Natural killer cell (primary cell): ENCODE measurements around the gene GLYATL2. TPM values are rescaled to one million over a fixed set of nuclear protein-coding genes. Genes with fewer than 3 reads are reported as not detected.

Experiments used
- ATAC-seq, 3 donors: fragments of 150-1000 bp in 2 of 3; fragments of 200-7000 bp in 1 of 3; cut with Tn5 transposase; 1 replicate in 1 of 3; 2 replicates in 2 of 3; pipeline ENCODE4 v1.10.0; 2021; ENCODE audit warnings: mild to moderate bottlenecking in 2 of 3, moderate library complexity in 2 of 3
- DNase-seq, 2 donors: peaks; one replicate each; pipeline versions ENCODE4 v3.0.0 to v3.0.0-alpha.2; 2013 to 2021; ENCODE audit warnings: mixed read lengths in 1 of 2
- H3K27ac ChIP-seq: one replicate; pipeline ENCODE4 v1.5.1; 2013; ENCODE audit warnings: mild to moderate bottlenecking, low read length
- H3K27me3 ChIP-seq: one replicate; pipeline ENCODE4 v1.6.1; 2013; ENCODE audit warnings: low read length; ENCODE audit not compliant: control insufficient read depth, insufficient read depth
- H3K36me3 ChIP-seq: one replicate; pipeline ENCODE4 v1.6.1; 2013; ENCODE audit warnings: low read length; ENCODE audit not compliant: control insufficient read depth, insufficient read depth
- H3K4me1 ChIP-seq: one replicate; pipeline ENCODE4 v1.6.1; 2013; ENCODE audit warnings: low read length; ENCODE audit not compliant: control insufficient read depth, insufficient read depth
- H3K4me3 ChIP-seq: one replicate; pipeline ENCODE4 v1.5.1; 2013; ENCODE audit warnings: low read length
- H3K9me3 ChIP-seq: one replicate; pipeline ENCODE4 v1.6.1; 2013; ENCODE audit warnings: low read length; ENCODE audit not compliant: control insufficient read depth, insufficient read depth
- H3K27ac Mint-ChIP-seq, 2 donors: one replicate each; pipeline ENCODE4 v1.8.0; 2022; ENCODE audit warnings: mild to moderate bottlenecking in 2 of 2, mixed read lengths in 2 of 2, moderate library complexity in 1 of 2
- H3K27me3 Mint-ChIP-seq, 2 donors: one replicate each; pipeline ENCODE4 v1.8.0; 2022; ENCODE audit warnings: low read depth in 2 of 2, mixed read lengths in 2 of 2
- H3K36me3 Mint-ChIP-seq: one replicate; pipeline ENCODE4 v1.8.0; 2022; ENCODE audit warnings: mixed read lengths
- H3K4me1 Mint-ChIP-seq, 2 donors: one replicate each; pipeline ENCODE4 v1.8.0; 2022; ENCODE audit warnings: mixed read lengths in 2 of 2
- H3K4me3 Mint-ChIP-seq: one replicate; pipeline ENCODE4 v1.8.0; 2022; ENCODE audit warnings: mild to moderate bottlenecking, moderate library complexity, mixed read lengths
- H3K9me3 Mint-ChIP-seq, 2 donors: one replicate each; pipeline ENCODE4 v1.8.0; 2022; ENCODE audit warnings: mixed read lengths in 2 of 2
- WGBS: methylation state at CpG from one replicate; pipeline ENCODE4 v1.1.7; 2013; ENCODE audit warnings: missing lambda C conversion rate; ENCODE audit not compliant: insufficient coverage; 5-methylcytosine and 5-hydroxymethylcytosine counted together
- intact Hi-C: fragments of 100-400 bp; cut with micrococcal nuclease; formaldehyde crosslinking; loops from one replicate; pipeline ENCODE4 v1.14.2; 2022
- total RNA-seq, 4 donors: library from RNA; stranded (reverse); fragments of 120-200 nt in 1 of 4; gene quantifications; one replicate each; pipeline versions ENCODE4 v1.2.3 to v1.2.4, GENCODE V29; 2013 to 2022
- TF ChIP-seq, protein P1 (sequence below): fragments of 200-600 bp; IDR thresholded peaks from one replicate; pipeline ENCODE4 v1.8.0; 2022; ENCODE audit warnings: antibody characterized with exemption

Gene GLYATL2
- total RNA-seq, 3 donors from 2014 or later (not counting 1 experiment from before 2014, with no cell fraction given), result not detected

DNA sequence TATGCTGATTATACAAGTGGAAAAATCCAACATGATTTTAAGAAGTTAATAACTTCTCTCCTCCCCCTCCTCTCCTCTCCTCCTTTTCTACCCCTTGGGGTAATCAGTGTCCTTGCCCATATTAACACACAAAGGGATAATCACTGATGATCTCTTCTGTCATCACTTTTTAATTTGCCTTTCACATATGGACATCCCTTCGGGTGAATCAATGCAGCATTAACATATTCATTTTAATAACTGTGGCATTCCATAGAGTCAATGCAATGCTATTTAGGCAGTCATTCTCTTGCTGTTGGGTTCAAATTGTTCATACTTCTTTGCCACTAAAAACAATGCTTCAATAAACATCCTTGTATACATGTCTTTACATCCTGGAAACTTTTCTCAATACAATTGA lies 42.9 kb upstream of the GLYATL2 start:
- Mint-ChIP-seq H3K4me1 (no peaks in the 10 kb centered on the region), H3K27me3 (peaks cover 0 to 3% of the 10 kb centered on the region in 2 donors), H3K4me3 (no peak overlapping the region), H3K36me3 (no peaks in the 10 kb centered on the region), H3K9me3 (no peaks in the 10 kb centered on the region), H3K27ac (no peak overlapping the region)
- 88% methylated on average over 1 of the region's 1 CpG for WGBS
- Histone ChIP-seq H3K4me3 (no peak overlapping the region), H3K4me1 (no peaks in the 10 kb centered on the region), H3K36me3 (no peaks in the 10 kb centered on the region), H3K27ac (no peak overlapping the region), H3K9me3 (no peaks in the 10 kb centered on the region), H3K27me3 (no peaks in the 10 kb centered on the region)
- TF ChIP-seq, protein P1, sequence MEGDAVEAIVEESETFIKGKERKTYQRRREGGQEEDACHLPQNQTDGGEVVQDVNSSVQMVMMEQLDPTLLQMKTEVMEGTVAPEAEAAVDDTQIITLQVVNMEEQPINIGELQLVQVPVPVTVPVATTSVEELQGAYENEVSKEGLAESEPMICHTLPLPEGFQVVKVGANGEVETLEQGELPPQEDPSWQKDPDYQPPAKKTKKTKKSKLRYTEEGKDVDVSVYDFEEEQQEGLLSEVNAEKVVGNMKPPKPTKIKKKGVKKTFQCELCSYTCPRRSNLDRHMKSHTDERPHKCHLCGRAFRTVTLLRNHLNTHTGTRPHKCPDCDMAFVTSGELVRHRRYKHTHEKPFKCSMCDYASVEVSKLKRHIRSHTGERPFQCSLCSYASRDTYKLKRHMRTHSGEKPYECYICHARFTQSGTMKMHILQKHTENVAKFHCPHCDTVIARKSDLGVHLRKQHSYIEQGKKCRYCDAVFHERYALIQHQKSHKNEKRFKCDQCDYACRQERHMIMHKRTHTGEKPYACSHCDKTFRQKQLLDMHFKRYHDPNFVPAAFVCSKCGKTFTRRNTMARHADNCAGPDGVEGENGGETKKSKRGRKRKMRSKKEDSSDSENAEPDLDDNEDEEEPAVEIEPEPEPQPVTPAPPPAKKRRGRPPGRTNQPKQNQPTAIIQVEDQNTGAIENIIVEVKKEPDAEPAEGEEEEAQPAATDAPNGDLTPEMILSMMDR, result no peak
- ATAC-seq (no peak), DNase-seq (no peak)
- intact Hi-C loops, result no loop called here

DNA sequence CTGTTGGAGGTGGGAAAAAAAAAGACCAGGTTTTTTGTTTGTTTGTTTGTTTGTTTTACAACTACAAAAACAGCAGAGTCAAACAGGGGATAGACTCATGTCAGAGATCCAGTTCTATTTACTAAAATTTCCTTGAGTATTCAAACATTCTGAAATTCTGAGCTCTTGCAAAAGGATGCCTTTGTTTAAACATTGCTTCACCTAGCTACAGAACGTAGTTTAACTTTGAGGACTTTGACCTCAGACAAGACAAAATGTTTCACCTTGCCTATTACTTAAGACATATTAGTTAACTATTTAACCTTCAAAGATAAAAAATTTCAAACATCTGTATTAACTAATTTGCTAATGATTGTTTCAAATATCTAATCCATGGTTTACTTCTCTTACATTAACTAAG lies 36.1 kb upstream of the GLYATL2 start:
- Histone ChIP-seq H3K4me3 (no peak overlapping the region), H3K9me3 (no peaks in the 10 kb centered on the region), H3K4me1 (no peaks in the 10 kb centered on the region), H3K27me3 (no peaks in the 10 kb centered on the region), H3K27ac (no peak overlapping the region), H3K36me3 (no peaks in the 10 kb centered on the region)
- Mint-ChIP-seq H3K27me3 (no peaks in the 10 kb centered on the region), H3K9me3 (peaks cover 0 to 3% of the 10 kb centered on the region in 2 donors), H3K27ac (no peak overlapping the region), H3K4me3 (no peak overlapping the region), H3K36me3 (no peaks in the 10 kb centered on the region), H3K4me1 (no peaks in the 10 kb centered on the region)
- DNase-seq (no peak), ATAC-seq (no peak)
- TF ChIP-seq, protein P1, result no peak
- WGBS, result 67% methylated on average over 1 of the region's 1 CpG
- intact Hi-C loops, result no loop called here

DNA sequence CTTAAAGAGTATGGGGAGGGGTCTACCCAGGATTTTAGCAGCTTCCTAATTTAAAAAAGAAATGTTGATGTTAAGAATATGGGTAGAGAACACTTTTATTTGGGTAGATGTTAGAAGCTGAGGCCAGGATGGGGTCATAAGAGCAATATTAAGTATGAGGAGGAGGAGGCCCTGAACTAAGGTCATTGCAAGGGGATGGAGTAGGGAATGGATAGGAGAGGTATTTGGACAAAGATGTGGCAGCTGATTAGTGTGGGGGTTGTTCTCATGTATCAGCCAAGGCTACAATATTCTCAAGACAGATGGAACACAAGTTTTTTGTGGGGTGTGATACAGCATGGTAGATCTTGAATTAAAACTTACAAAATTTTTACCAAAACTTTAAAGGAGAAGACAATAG lies 35.7 kb upstream of the GLYATL2 start:
- no peaks in the 10 kb centered on the region for H3K36me3 ChIP-seq
- intact Hi-C loops, result no loop called here
- no peak overlapping the region for H3K4me3 ChIP-seq
- Mint-ChIP-seq H3K4me3 (no peak overlapping the region), H3K36me3 (no peaks in the 10 kb centered on the region), H3K9me3 (peaks cover 0 to 3% of the 10 kb centered on the region in 2 donors), H3K27me3 (no peaks in the 10 kb centered on the region), H3K4me1 (no peaks in the 10 kb centered on the region), H3K27ac (no peak overlapping the region)
- no peaks in the 10 kb centered on the region for H3K27me3 ChIP-seq
- no peaks in the 10 kb centered on the region for H3K9me3 ChIP-seq
- no peak for DNase-seq
- no peak overlapping the region for H3K27ac ChIP-seq
- no peak for ATAC-seq
- H3K4me1 ChIP-seq, result no peaks in the 10 kb centered on the region
- TF ChIP-seq, protein P1, result no peak

DNA sequence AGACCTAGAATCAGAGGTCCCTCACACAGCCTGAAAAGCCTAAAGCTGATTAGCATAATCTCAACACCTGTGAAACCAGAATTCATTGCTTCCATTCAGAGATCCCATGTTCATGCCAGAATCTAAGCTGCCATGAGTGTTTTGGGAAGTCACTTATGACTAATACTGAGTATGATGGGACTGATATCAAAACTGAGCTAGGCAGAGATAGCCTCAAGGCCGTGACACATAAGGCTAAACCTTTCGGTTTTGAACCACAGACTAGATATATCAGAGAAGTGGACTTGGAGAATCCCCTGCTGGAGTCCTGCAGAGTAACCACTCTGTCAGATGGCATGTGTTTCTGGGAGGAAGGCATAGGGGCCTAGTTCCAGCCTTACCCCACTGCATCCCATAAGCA lies 23.1 kb upstream of the GLYATL2 start:
- Mint-ChIP-seq H3K36me3 (peaks cover 4% of the 10 kb centered on the region), H3K9me3 (peaks cover 0 to under 1% of the 10 kb centered on the region in 2 donors), H3K4me1 (no peaks in the 10 kb centered on the region), H3K27ac (no peak overlapping the region), H3K4me3 (no peak overlapping the region), H3K27me3 (peaks cover 0 to under 1% of the 10 kb centered on the region in 2 donors)
- no peaks in the 10 kb centered on the region for H3K36me3 ChIP-seq
- ATAC-seq (no peak), DNase-seq (no peak)
- no peaks in the 10 kb centered on the region for H3K4me1 ChIP-seq
- TF ChIP-seq, protein P1, result no peak
- intact Hi-C loops, result no loop called here
- H3K9me3 ChIP-seq, result peaks cover 4% of the 10 kb centered on the region
- 94% methylated on average over 2 of the region's 2 CpGs for WGBS
- no peak overlapping the region for H3K4me3 ChIP-seq
- H3K27me3 ChIP-seq, result no peaks in the 10 kb centered on the region
- H3K27ac ChIP-seq, result no peak overlapping the region
